ENCODE measurements around the gene SOST. TPM values are rescaled to one million over a fixed set of nuclear protein-coding genes. Genes with fewer than 3 reads are reported as not detected.
A peak's percentile ranks its signal among the peaks of the same experiment; 100 is the strongest.

The SOST gene
- total RNA-seq, 3 donors from 2014 or later (not counting 1 experiment from before 2014, with no cell fraction given), result not detected

DNA sequence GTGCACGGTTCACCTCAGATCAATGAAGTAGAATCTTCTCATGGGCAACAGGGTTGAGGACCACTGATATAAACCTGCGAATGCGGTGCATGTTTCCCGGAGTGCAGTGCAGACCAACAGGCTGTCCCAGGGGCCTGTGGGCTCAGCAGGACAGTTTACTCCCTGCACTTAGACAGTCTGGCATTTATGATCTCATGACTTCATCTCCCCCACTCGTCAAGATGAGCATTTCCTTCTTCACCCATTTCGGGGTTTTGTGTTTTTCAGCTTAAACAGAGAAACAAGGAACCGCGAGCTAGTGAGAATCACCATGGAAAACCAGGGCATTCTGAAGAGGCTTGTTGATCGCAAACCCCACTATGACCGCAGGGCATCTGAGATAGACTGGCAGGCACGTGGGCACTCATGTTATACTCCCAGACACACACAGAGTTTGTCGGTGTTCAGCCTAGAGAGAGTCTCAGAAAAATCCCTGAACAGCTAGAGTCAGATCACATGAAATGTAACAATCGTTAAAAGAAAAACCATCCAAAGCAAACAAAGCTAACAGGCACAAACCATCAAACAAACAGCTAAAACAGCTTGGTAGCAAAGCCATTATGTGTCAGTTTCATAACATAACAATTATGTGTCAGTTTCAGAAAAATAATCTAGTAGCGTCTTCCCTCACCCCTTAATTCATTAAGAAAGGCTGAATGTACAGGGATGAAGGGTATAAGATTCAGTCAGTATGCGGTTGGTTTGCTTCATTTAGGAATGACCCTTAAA lies 24.5 kb upstream of the SOST start:
- WGBS (ENCODE audit: insufficient coverage), result 79% methylated on average over 13 of the region's 15 CpGs
- intact Hi-C loops (cut with micrococcal nuclease), result no loop called here
- Mint-ChIP-seq H3K36me3 (no peaks in the 10 kb centered on the region), H3K27ac (no peak overlapping the region), H3K4me1 (peaks cover 0 to 10% of the 10 kb centered on the region in 2 donors), H3K27me3 (ENCODE audit: low read depth in 2 of 2) (peaks cover 42 to 46% of the 10 kb centered on the region in 2 donors), H3K9me3 (no peaks in the 10 kb centered on the region), H3K4me3 (no peak overlapping the region)
- Histone ChIP-seq H3K27me3 (ENCODE audit: control insufficient read depth, insufficient read depth, low read length) (peaks cover 7% of the 10 kb centered on the region), H3K4me3 (ENCODE audit: low read length) (no peak overlapping the region), H3K27ac (ENCODE audit: low read length) (no peak overlapping the region), H3K4me1 (ENCODE audit: control insufficient read depth, insufficient read depth, low read length) (peaks cover 9% of the 10 kb centered on the region), H3K9me3 (ENCODE audit: control insufficient read depth, insufficient read depth, low read length) (no peaks in the 10 kb centered on the region), H3K36me3 (ENCODE audit: control insufficient read depth, insufficient read depth, low read length) (no peaks in the 10 kb centered on the region)
- TF ChIP-seq, protein P1, sequence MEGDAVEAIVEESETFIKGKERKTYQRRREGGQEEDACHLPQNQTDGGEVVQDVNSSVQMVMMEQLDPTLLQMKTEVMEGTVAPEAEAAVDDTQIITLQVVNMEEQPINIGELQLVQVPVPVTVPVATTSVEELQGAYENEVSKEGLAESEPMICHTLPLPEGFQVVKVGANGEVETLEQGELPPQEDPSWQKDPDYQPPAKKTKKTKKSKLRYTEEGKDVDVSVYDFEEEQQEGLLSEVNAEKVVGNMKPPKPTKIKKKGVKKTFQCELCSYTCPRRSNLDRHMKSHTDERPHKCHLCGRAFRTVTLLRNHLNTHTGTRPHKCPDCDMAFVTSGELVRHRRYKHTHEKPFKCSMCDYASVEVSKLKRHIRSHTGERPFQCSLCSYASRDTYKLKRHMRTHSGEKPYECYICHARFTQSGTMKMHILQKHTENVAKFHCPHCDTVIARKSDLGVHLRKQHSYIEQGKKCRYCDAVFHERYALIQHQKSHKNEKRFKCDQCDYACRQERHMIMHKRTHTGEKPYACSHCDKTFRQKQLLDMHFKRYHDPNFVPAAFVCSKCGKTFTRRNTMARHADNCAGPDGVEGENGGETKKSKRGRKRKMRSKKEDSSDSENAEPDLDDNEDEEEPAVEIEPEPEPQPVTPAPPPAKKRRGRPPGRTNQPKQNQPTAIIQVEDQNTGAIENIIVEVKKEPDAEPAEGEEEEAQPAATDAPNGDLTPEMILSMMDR (IDR thresholded peaks at IDR 0.05), result no peak
- ATAC-seq (no peak), DNase-seq (no peak)

DNA sequence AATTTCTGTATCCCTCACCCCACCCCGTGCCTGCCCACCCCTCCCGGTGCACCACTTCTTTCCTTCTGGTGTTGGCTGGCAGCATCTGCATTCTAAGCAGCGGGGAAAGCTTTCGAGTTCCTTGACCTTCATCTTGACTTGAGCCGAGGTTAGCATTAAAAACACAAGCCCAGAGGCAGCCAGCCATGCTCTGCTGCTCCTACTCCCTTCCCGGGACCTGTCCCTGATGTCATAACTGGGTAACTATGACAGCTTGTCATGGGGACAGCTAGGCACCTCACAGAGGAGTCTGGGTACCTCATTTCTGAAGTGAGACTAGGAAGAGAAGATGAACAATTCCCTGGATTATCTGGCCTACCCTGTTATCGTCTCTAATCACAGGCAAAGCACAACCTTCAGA lies 21.5 kb upstream of the SOST start, which contains the start of gene CFAP97D1:
CFAP97D1 (plus strand) TSS at position 301 of the 400 bp plus-strand sequence; CDS start at position 329, 28 bp downstream.
- no peak for ATAC-seq
- H3K9me3 Mint-ChIP-seq, result no peaks in the 10 kb centered on the region
- no peak within 1 kb of the TSS for H3K27ac ChIP-seq (ENCODE audit: low read length)
- H3K36me3 Mint-ChIP-seq, result no peaks in the 10 kb centered on the region
- intact Hi-C loops (cut with micrococcal nuclease), result no loop called here
- peak within 1 kb of the TSS; percentile 72 for H3K4me3 Mint-ChIP-seq
- H3K27ac Mint-ChIP-seq, result peak within 1 kb of the TSS in 1 of 2 donors; percentile 82
- H3K27me3 ChIP-seq (ENCODE audit: control insufficient read depth, insufficient read depth, low read length), result peaks cover 7% of the 10 kb centered on the region
- H3K4me1 Mint-ChIP-seq, result peaks cover 0 to 12% of the 10 kb centered on the region in 2 donors
- peaks cover 39 to 46% of the 10 kb centered on the region in 2 donors for H3K27me3 Mint-ChIP-seq (ENCODE audit: low read depth in 2 of 2)
- peaks cover 12% of the 10 kb centered on the region for H3K4me1 ChIP-seq (ENCODE audit: control insufficient read depth, insufficient read depth, low read length)
- 29% methylated on average over 6 of the region's 7 CpGs for WGBS (ENCODE audit: insufficient coverage)
- TF ChIP-seq, protein P1 (IDR thresholded peaks at IDR 0.05), result no peak
- no peaks in the 10 kb centered on the region for H3K36me3 ChIP-seq (ENCODE audit: control insufficient read depth, insufficient read depth, low read length)
- H3K4me3 ChIP-seq (ENCODE audit: low read length), result peak within 1 kb of the TSS; percentile 72
- no peak for DNase-seq
- no peaks in the 10 kb centered on the region for H3K9me3 ChIP-seq (ENCODE audit: control insufficient read depth, insufficient read depth, low read length)

DNA sequence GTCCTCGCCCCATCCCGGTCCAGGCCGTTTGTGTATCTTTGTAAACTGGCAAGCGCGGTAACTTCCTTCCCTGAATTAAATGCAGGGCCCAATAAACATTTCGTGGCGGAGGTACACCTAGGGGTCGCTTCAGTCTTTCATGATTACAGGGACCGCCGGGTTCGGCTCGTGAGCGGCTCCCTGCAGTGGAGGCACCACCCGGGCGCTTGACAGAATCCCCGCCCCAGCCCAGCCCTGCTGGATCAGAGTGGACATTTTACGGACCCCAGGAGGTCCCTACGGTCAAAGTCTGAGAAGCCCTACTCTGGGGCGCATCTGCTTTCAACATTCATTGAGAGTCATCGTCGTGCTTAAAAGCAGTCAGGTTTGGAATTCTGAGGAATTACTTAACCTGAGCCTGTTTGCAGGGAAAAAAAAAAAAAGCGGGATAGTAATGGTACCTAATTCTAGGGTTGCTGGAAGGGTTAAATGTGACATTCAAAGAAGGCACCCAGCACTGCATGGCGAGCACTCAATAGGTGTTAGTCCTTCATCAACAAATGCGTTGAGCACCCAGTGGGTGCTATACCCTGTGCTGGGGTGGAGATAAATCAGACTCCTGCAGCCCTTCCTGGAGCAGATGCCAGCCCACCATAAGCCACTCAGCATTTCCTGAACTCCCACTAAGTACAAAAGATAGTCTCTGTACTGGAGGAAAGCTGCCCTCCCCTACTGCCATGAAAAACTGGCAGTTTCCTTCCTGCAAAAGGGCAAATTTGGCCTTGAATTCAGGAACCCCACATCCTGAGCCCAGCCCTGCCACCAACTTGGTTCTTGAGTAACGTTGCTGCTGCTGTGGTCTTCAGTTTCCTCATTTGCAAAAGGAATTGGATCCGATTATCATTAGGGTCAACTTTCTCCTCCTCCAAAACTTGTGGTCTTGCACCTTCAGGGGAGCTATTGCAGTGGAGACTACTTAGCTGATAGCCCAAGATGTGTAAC lies 20.8 kb upstream of the SOST start:
- Mint-ChIP-seq H3K9me3 (no peaks in the 10 kb centered on the region), H3K4me1 (peaks cover 0 to 18% of the 10 kb centered on the region in 2 donors), H3K36me3 (no peaks in the 10 kb centered on the region), H3K27ac (peak overlapping the region in 1 of 2 donors; percentile 82), H3K27me3 (ENCODE audit: low read depth in 2 of 2) (peaks cover 35 to 44% of the 10 kb centered on the region in 2 donors), H3K4me3 (peak overlapping the region; percentile 72)
- DNase-seq, result peak in 1 of 2 donors; percentile 16
- peak in 1 of 3 donors; percentile 24 for ATAC-seq
- 3% methylated on average over 26 of the region's 26 CpGs for WGBS (ENCODE audit: insufficient coverage)
- no peaks in the 10 kb centered on the region for H3K36me3 ChIP-seq (ENCODE audit: control insufficient read depth, insufficient read depth, low read length)
- peaks cover 15% of the 10 kb centered on the region for H3K4me1 ChIP-seq (ENCODE audit: control insufficient read depth, insufficient read depth, low read length)
- H3K27me3 ChIP-seq (ENCODE audit: control insufficient read depth, insufficient read depth, low read length), result peaks cover 7% of the 10 kb centered on the region
- intact Hi-C loops (cut with micrococcal nuclease), result no loop called here
- TF ChIP-seq, protein P1 (IDR thresholded peaks at IDR 0.05), result no peak
- H3K9me3 ChIP-seq (ENCODE audit: control insufficient read depth, insufficient read depth, low read length), result no peaks in the 10 kb centered on the region
- H3K4me3 ChIP-seq (ENCODE audit: low read length), result peak overlapping the region; percentile 72
- peak overlapping the region; percentile 32 for H3K27ac ChIP-seq (ENCODE audit: low read length)

Data from natural killer cell (primary cell).